NCI-H2227 (cell line): ENCODE results near the gene RICTOR.
"Not testable (repeated sequence)": the region's sequence is repeated elsewhere in the genome, so short reads cannot be mapped to it uniquely, and the experiment has no call there.

Source experiments
- DNase-seq: peaks from one replicate; lab custom pipeline; 2025; ENCODE audit not compliant: unreplicated experiment; lab: John Stamatoyannopoulos, UW

The RICTOR gene

GRCh38 chr5:39058178-39058921 lies 15.8 kb downstream of the RICTOR start:
- no peak for DNase-seq

GRCh38 chr5:39057734-39058133 lies 16.5 kb downstream of the RICTOR start:
- no peak for DNase-seq

- DNase-seq, result no peak
These were observed 18.3 kb downstream of the RICTOR start for GRCh38 chr5:39055768-39056398.

GRCh38 chr5:39055027-39055767 lies 19.0 kb downstream of the RICTOR start:
- DNase-seq, result no peak

GRCh38 chr5:39053189-39053588 lies 21.0 kb downstream of the RICTOR start:
- no peak for DNase-seq

- no peak for DNase-seq
These were observed 22.1 kb downstream of the RICTOR start for GRCh38 chr5:39052141-39052540.

- DNase-seq, result no peak
These were observed 24.9 kb downstream of the RICTOR start for GRCh38 chr5:39049315-39049714.

- no peak for DNase-seq
These were observed 33.3 kb downstream of the RICTOR start for GRCh38 chr5:39040875-39041274.

- not testable (repeated sequence) for DNase-seq
These were observed 39.7 kb downstream of the RICTOR start for GRCh38 chr5:39034493-39034892.

GRCh38 chr5:39031041-39031440 lies 43.2 kb downstream of the RICTOR start:
- DNase-seq, result no peak

- no peak for DNase-seq
These were observed 48.7 kb downstream of the RICTOR start for GRCh38 chr5:39025456-39025855.

- DNase-seq, result no peak
These were observed 49.3 kb downstream of the RICTOR start for GRCh38 chr5:39024884-39025283.

GRCh38 chr5:39024005-39024404 lies 50.2 kb downstream of the RICTOR start:
- no peak for DNase-seq

GRCh38 chr5:39023121-39023520 lies 51.1 kb downstream of the RICTOR start:
- no peak for DNase-seq

- DNase-seq, result no peak
These were observed 52.0 kb downstream of the RICTOR start for GRCh38 chr5:39022151-39022550.

- no peak for DNase-seq
These were observed 52.8 kb downstream of the RICTOR start for GRCh38 chr5:39021413-39021812.

- DNase-seq, result no peak
These were observed 53.7 kb downstream of the RICTOR start for GRCh38 chr5:39020458-39020857.

GRCh38 chr5:39019254-39019653 lies 54.9 kb downstream of the RICTOR start:
- no peak for DNase-seq

GRCh38 chr5:39017504-39017903 lies 56.7 kb downstream of the RICTOR start:
- DNase-seq, result no peak

- no peak for DNase-seq
These were observed 57.5 kb downstream of the RICTOR start for GRCh38 chr5:39016587-39017275.
